DOHH2 (cell line): ENCODE data around the gene MYCBPAP.

Source experiments
- H3F3A ChIP-seq: fragments of 200-600 bp; sonication (generic), shearing (Covaris generic); 2 replicates; pipeline ENCODE4 v1.6.0; 2016; ENCODE audit warnings: antibody characterized with exemption, mild to moderate bottlenecking; ENCODE audit not compliant: control insufficient read depth, insufficient read depth
- H3K27ac ChIP-seq: fragments of 200-600 bp; sonication (generic); 2 replicates; pipeline ENCODE4 v1.5.1; 2014; ENCODE audit warnings: low read depth, mild to moderate bottlenecking, low read length, moderate library complexity
- H3K27me3 ChIP-seq: fragments of 200-600 bp; sonication (generic); 2 replicates; pipeline ENCODE4 v1.6.1; 2014; ENCODE audit warnings: mild to moderate bottlenecking, low read length, mixed read lengths; ENCODE audit not compliant: control insufficient read depth
- H3K36me3 ChIP-seq: fragments of 200-600 bp; sonication (generic); 2 replicates; pipeline ENCODE4 v1.6.1; 2014; ENCODE audit warnings: mild to moderate bottlenecking, low read length, moderate library complexity, mixed read lengths; ENCODE audit not compliant: control insufficient read depth
- H3K4me1 ChIP-seq: fragments of 200-600 bp; sonication (generic); 2 replicates; pipeline ENCODE4 v1.6.1; 2014; ENCODE audit warnings: mild to moderate bottlenecking, low read length, mixed read lengths; ENCODE audit not compliant: control insufficient read depth
- H3K4me2 ChIP-seq: fragments of 200-600 bp; sonication (generic); 2 replicates; pipeline ENCODE4 v1.6.0; 2014; ENCODE audit warnings: mild to moderate bottlenecking, low read length, moderate library complexity
- H3K4me3 ChIP-seq: fragments of 200-600 bp; sonication (generic); 2 replicates; pipeline ENCODE4 v1.5.1; 2014; ENCODE audit warnings: mild to moderate bottlenecking, low read length, mixed read lengths
- H3K79me2 ChIP-seq: fragments of 200-600 bp; sonication (generic); 2 replicates; pipeline ENCODE4 v1.6.1; 2014; ENCODE audit warnings: mild to moderate bottlenecking, low read length, mixed read lengths; ENCODE audit not compliant: control insufficient read depth
- H3K9me2 ChIP-seq: fragments of 200-600 bp; sonication (generic); replicated peaks from 2 replicates; pipeline ENCODE4 v1.6.1; 2014; ENCODE audit warnings: mild to moderate bottlenecking, low read length, mixed read lengths; ENCODE audit not compliant: control insufficient read depth
- H3K9me3 ChIP-seq: fragments of 200-600 bp; sonication (generic); 2 replicates; pipeline ENCODE4 v1.6.1; 2014; ENCODE audit warnings: antibody characterized with exemption, low read length, mixed read lengths; ENCODE audit not compliant: control insufficient read depth, insufficient read depth
- H4K20me1 ChIP-seq: fragments of 200-600 bp; sonication (generic); 2 replicates; pipeline ENCODE4 v1.6.0; 2014; ENCODE audit warnings: low read depth, mild to moderate bottlenecking, antibody characterized with exemption, low read length, moderate library complexity; ENCODE audit not compliant: control insufficient read depth, insufficient read depth
- CTCF ChIP-seq: fragments of 200-600 bp; sonication (generic); IDR thresholded peaks from one replicate; pipeline ENCODE4 v1.5.1; 2014; ENCODE audit warnings: antibody characterized with exemption, mild to moderate bottlenecking, low read depth, low read length; ENCODE audit not compliant: poor library complexity, severe bottlenecking
- EZH2phosphoT487 ChIP-seq: fragments of 200-600 bp; sonication (generic); IDR thresholded peaks from 2 replicates; pipeline ENCODE4 v1.6.1; 2017; ENCODE audit warnings: borderline replicate concordance, mild to moderate bottlenecking, antibody characterized with exemption, low read length, moderate library complexity, mixed read lengths

Gene MYCBPAP

GRCh38 chr17:50507871-50508572 is at the start of gene MYCBPAP:
TSS of gene MYCBPAP (plus strand) at chr17:50508439. CDS start at chr17:50508675, 236 bp downstream.
- peaks cover 4% of the 10 kb centered on the region; the same call in 1 of the 2 replicates for H3K79me2 ChIP-seq
- no peaks in the 10 kb centered on the region for H4K20me1 ChIP-seq
- H3K4me1 ChIP-seq, result peaks cover 58% of the 10 kb centered on the region
- H3K4me3 ChIP-seq, result peak within 1 kb of the TSS; percentile 79
- H3K27me3 ChIP-seq, result no peaks in the 10 kb centered on the region
- TF ChIP-seq CTCF (no peak), EZH2phosphoT487 (no peak)
- peak within 1 kb of the TSS; percentile 83 for H3K4me2 ChIP-seq
- peaks cover 14% of the 10 kb centered on the region for H3F3A ChIP-seq
- 0 out of 2 replicates have a peak within 1 kb of the TSS, but pooled peaks have one; percentile 16 for H3K27ac ChIP-seq
- H3K9me2 ChIP-seq, result no peaks in the 10 kb centered on the region
- no peaks in the 10 kb centered on the region for H3K36me3 ChIP-seq
- H3K9me3 ChIP-seq, result no peaks in the 10 kb centered on the region

- Histone ChIP-seq H3K27ac (no peak overlapping the region), H3K27me3 (no peaks in the 10 kb centered on the region), H3K9me2 (no peaks in the 10 kb centered on the region), H3K4me3 (no peak overlapping the region), H3K9me3 (no peaks in the 10 kb centered on the region), H3F3A (no peaks in the 10 kb centered on the region), H3K79me2 (no peaks in the 10 kb centered on the region), H4K20me1 (no peaks in the 10 kb centered on the region), H3K36me3 (no peaks in the 10 kb centered on the region), H3K4me2 (no peak overlapping the region), H3K4me1 (no peaks in the 10 kb centered on the region)
- TF ChIP-seq EZH2phosphoT487 (no peak), CTCF (no peak)
Measured at GRCh38 chr17:50458701-50459676, 49.2 kb upstream of the MYCBPAP start.

- H3K27me3 ChIP-seq, result no peaks in the 10 kb centered on the region
- no peaks in the 10 kb centered on the region for H3F3A ChIP-seq
- H3K4me1 ChIP-seq, result no peaks in the 10 kb centered on the region
- no peaks in the 10 kb centered on the region for H3K79me2 ChIP-seq
- H3K4me3 ChIP-seq, result no peak overlapping the region
- no peaks in the 10 kb centered on the region for H3K9me2 ChIP-seq
- no peak overlapping the region for H3K4me2 ChIP-seq
- no peaks in the 10 kb centered on the region for H3K36me3 ChIP-seq
- H3K27ac ChIP-seq, result no peak overlapping the region
- no peak for TF ChIP-seq CTCF
- no peak for TF ChIP-seq EZH2phosphoT487
- H4K20me1 ChIP-seq, result no peaks in the 10 kb centered on the region
- no peaks in the 10 kb centered on the region for H3K9me3 ChIP-seq
Measured at GRCh38 chr17:50459756-50460155, 48.5 kb upstream of the MYCBPAP start.
